ENCODE results near the gene C19orf44. TPM values are rescaled to one million over a fixed set of nuclear protein-coding genes. Genes with fewer than 3 reads are reported as not detected.

C19orf44 gene
- polyA plus RNA-seq, 4 donors = 11.7 to 17.1 (median 16.3) TPM

DNA sequence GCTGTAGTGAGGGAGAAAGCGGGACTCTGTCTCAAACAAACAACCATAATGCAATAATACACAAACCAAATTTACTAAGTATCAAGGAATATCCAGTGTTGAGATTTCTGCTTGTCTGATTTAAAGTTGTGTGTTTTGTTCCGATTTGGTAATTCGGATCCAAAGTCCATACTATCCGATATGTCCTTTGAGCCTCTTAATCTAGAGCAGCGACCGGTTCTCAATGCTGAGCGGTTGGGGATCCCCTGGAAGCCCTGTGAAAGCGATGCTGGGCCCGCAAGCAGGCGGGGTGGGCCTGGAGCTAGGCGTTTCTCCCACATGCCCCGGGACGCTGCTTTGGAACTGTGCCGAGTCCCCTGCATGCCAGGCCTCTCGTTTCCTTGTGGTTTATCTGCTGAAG lies 20.2 kb downstream of the C19orf44 start:
- no peak for DNase-seq (ENCODE audit: low read depth in 4 of 4, low spot score in 3 of 4)

DNA sequence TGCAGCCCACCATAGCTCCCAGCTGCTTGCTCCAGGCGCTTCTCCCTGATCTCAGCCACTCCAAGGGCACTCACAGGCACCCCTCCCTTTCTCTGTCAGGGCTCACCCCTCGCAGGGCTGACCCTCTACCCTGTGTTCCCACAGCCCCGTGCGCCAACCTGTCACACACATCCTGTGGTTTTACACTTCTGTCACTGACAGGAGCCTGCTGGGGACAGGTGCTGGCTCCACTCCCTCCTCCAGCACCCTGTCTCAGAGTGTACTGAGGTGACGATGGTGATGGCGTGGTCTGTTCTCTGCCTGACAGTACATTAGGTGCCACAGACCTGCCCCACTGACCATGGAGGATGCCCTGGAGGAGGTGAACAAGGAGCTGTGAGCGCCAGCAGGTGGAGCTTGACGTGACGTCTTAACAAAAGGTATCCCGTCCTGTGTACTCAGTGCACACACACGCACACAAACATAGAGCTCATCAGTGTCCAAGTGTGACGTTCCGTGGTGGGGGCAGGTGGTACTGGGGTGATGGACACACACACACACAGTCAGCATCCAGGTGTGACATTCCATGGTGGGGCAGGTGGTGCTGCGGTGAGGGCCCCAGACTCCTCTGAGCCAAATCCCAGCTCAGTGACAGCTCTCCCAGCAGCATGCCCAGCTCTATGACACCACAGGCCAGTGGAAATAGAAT lies 20.9 kb downstream of the C19orf44 start:
- no peak for DNase-seq (ENCODE audit: low read depth in 4 of 4, low spot score in 3 of 4)

GRCh38 chr19:16518061-16518460 lies 21.9 kb downstream of the C19orf44 start:
- no peak for DNase-seq (ENCODE audit: low read depth in 4 of 4, low spot score in 3 of 4)

DNA sequence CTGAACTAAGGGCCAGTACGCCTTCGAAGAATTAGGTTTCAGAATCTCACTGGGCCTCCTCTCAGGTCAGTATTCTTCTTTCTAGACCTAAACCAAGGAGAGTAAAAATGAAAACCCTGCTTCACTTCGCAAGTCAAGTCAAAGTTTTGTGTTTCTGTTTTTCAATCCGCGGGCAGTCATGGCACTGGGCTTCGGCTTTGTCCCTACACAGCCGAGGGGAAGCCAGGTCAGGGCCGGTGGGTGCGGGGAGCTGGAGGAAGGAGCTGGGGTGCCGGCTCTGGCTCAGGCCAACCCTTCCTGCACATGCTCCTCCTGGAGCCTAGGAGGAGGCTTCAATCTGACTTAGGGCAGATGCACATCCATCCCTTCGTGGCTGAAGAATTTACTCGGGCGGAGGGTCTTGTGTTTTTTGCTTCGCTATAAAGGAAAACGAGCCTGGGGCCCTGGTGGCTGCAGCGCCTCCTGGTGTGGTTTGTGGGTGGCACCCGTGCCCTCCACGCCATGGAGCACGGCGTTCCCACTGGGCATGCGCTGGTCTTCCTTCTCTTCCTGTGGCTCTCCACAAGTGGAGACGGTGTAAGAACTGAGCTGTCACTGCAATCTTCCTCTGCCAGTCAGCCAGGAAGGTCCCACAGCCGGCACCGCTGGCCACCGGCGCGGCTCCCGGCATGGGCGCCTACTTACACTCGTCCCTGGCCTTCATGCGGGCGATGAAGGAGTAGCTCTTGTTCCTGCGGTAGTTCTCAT lies 22.5 kb downstream of the C19orf44 start:
- no peak for DNase-seq (ENCODE audit: low read depth in 4 of 4, low spot score in 3 of 4)

DNA sequence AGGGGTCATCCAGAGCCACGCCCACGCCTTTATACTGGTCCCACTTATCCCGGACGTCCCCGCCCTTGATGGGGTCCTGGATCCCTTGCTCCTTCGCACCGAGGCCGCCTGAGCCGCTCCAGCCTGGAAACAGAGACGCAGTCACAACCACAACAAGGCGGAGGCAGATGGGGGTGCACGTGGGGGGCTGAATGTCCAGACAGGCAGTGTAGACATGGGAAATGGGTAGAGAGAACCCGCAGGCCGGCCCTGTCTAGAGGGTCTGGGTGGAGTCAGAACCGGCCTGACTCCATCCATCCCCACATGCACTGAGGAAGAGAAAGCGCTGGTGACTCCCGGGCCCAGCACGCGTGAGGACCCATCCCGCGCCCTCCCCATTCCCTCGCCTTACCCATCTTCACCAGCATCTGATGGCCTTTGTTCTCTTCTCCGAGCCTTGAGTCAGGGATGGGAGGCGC lies 23.1 kb downstream of the C19orf44 start:
- DNase-seq (ENCODE audit: low read depth in 4 of 4, low spot score in 3 of 4) = no peak

GRCh38 chr19:16520074-16520973 lies 24.1 kb downstream of the C19orf44 start:
- no peak for DNase-seq (ENCODE audit: low read depth in 4 of 4, low spot score in 3 of 4)

- no peak for DNase-seq (ENCODE audit: low read depth in 4 of 4, low spot score in 3 of 4)
These were observed 24.9 kb downstream of the C19orf44 start for GRCh38 chr19:16520986-16521624.

DNA sequence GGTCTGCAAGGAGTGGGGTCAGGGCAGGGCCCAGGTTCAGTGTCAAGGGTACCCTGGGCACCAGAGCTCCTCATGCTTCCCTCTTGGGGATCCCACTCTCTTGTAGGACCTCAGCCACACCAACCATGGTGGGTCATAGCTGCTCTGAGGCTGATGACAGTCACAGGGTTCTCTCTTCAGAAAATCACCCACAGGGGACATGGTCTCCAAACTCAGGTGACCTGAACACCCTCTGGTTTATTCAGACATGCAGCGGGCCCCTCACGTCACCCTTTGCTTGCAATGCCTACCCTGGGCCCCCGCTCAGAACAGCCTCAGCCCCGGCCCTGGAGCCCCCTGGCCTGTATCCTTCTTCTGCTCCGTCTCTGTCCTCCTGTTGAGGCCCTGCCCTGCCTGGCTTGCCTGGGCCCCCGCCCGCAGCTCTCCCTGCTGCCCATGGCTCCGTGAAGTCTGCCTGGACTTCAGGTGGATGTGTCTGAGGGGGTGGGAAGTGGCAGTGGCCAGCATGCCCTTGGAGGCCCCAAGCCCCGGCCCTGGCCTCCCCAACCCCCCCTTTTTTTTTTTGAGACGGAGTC lies 25.6 kb downstream of the C19orf44 start:
- no peak for DNase-seq (ENCODE audit: low read depth in 4 of 4, low spot score in 3 of 4)

- DNase-seq (ENCODE audit: low read depth in 4 of 4, low spot score in 3 of 4) = no peak
These were observed 26.6 kb downstream of the C19orf44 start for GRCh38 chr19:16522559-16523377.

DNA sequence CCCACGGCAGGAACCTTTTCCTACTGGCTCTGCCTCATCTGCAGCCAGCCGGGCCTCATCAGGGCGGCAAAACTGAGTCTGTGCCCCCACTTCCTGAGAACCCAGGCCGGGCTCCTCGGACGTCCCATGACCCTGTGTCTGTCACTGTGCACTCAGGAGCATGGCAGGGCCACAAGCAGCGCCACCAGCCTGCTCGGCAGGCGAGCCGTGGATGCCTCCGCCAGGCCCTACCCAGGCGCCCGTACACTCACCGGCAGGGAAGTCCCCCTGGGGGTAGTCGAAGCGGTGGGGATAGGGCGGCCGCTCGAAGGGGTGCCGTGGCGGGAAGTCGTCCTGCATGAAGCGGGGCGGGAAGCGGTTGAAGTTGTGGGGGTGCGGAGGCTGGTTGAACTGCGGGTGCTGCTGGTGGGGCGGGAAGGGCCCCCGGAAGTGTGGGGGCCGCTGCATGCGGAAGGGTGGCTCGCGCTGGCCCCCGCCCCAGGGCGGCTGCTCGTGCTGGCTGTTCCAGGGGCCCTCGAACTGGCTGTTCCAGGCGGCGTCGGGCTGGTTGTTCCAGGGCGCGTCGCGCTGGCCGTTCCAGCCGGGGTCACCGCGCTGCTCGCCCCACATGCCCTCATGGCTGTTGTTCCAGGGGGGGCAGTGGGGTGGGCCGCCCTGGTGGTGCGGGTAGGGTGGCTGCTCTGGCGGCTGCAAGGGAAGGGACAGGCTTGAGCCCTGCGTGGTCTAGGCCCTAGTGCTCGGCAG lies 29.0 kb downstream of the C19orf44 start:
- no peak for DNase-seq (ENCODE audit: low read depth in 4 of 4, low spot score in 3 of 4)

DNA sequence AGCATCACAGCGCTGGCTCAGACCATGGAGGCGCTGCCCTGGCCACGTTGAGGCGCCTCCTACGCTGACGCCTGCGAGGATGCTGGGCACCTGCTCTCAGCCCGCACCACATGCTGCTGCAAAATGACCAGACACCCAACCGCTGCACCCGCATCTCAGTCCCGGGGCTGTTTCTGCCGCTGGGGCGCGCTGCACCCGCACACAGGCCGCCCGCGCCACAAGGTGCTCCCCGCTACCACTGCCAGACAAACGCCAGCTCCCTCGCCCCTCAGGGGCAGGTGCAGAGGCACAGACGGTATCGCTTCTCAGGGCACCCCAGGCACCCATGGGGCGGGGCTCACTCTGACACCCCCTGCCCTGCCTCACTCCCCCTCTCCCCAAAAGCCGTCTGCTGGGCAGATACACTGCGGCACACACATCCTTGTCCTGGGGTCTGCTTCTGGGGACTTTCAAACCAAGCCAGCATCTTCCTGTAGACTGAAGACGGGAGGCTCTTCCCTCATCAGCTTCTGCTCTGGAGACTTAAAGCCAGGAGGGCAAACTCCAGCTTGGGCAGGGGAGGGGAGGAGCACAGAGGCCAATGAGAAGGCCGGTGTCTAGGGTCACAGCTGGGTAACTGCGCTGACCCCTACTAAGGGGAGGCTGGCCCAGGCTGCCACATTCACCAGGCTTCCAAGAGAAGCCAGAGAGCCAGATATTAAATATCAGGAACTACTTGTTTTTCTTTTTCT lies 29.7 kb downstream of the C19orf44 start:
- DNase-seq (ENCODE audit: low read depth in 4 of 4, low spot score in 3 of 4) = no peak

- DNase-seq (ENCODE audit: low read depth in 4 of 4, low spot score in 3 of 4) = no peak
These were observed 31.2 kb downstream of the C19orf44 start for GRCh38 chr19:16527334-16527935.

DNA sequence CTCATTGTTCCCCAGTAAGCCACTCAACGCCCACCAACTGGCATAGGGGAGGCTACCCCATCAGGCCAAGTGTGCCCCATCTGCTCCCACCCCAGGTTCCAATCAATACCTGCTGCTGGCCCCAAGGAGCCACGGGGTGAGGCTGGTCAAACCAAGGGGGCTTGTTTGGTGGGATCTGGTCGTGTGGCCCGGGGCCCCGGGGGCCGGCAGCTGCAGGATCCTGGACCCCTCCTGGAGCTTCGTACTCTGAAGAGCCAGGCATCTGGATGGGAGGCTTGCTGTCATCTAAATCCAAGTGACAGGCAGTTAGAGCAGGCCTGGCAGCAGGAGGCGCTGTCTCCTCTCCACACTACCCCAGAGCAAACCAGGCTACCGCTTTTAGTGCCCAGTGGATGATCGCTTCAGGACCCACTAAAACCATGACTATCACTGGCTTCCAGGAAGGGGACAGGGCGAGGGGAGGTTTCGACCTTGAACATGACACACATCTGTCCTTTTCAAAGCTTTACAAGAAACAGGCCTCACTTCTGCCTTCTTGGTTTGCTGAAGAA lies 31.9 kb downstream of the C19orf44 start:
- no peak for DNase-seq (ENCODE audit: low read depth in 4 of 4, low spot score in 3 of 4)

GRCh38 chr19:16529466-16530144 lies 33.4 kb downstream of the C19orf44 start:
- DNase-seq (ENCODE audit: low read depth in 4 of 4, low spot score in 3 of 4) = no peak

DNA sequence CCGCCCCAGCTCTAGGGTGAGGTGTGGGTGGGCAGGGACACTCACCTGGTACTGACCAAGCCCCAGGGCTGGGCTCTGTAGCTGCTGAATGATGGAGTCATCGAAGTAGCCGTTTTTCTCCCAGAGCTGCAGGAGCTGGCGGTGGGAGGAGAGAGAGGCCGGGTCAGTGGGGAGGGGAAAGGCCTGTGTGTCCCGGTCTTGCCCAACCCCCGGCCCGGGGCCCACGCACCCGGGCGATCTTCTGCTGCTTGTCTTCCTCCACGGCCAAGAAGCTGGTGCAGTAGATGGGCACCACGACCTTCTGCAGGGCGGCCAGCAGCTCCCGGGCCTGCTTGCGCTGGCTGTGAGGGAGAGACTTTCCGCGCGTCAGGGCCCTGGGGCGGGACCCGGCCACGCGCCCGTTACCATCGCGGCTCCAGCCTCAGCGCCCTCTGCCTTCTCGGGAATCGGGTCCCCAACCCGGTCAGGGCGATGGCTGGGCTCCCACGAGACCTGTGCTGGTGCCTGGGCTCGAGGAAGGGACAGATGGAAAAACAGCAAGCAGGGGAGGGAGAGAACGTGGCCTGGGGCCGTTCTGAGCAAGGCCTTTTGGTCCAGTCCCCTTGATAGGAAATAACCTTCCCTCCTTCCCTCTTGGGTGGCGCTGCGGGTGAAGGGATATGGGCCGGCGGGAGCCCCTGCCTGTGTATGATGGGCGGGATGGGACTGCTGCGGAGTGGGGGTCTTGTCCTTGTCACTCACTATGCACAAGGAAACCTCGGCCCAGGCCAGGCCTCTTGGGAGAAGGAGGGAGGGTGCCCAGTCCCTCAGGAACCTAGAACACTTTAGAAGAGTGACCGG lies 34.6 kb downstream of the C19orf44 start:
- no peak for DNase-seq (ENCODE audit: low read depth in 4 of 4, low spot score in 3 of 4)

- DNase-seq (ENCODE audit: low read depth in 4 of 4, low spot score in 3 of 4) = no peak
These were observed 35.1 kb downstream of the C19orf44 start for GRCh38 chr19:16531380-16531669.

All from right renal pelvis (tissue), 4 donors.